OCI-LY1 (cell line): ENCODE results near the gene TK2.

Experiments used
- H2AFZ ChIP-seq: fragments of 200-600 bp; sonication (generic), shearing (Covaris generic); 2 replicates; pipeline ENCODE4 v1.6.0; 2014; ENCODE audit warnings: antibody characterized with exemption, mild to moderate bottlenecking, low read length
- H3F3A ChIP-seq: fragments of 200-600 bp; sonication (generic), shearing (Covaris generic); 2 replicates; pipeline ENCODE4 v1.6.0; 2014; ENCODE audit warnings: mild to moderate bottlenecking, antibody characterized with exemption, low read length, moderate library complexity; ENCODE audit not compliant: insufficient read depth
- H3K27ac ChIP-seq: fragments of 200-600 bp; sonication (generic); 2 replicates; pipeline ENCODE4 v1.5.1; 2014; ENCODE audit warnings: low read length, mixed run types, mild to moderate bottlenecking, low read depth; ENCODE audit not compliant: poor library complexity, severe bottlenecking
- H3K27me3 ChIP-seq: fragments of 200-600 bp; sonication (generic); 2 replicates; pipeline ENCODE4 v1.6.0; 2014; ENCODE audit warnings: antibody characterized with exemption, mild to moderate bottlenecking, low read length, moderate library complexity; ENCODE audit not compliant: insufficient read depth
- H3K36me3 ChIP-seq: fragments of 200-600 bp; sonication (generic); 2 replicates; pipeline ENCODE4 v1.6.1; 2014; ENCODE audit warnings: mild to moderate bottlenecking, antibody characterized with exemption, low read length, moderate library complexity, mixed read lengths; ENCODE audit not compliant: insufficient read depth
- H3K4me1 ChIP-seq: fragments of 200-600 bp; sonication (generic); 2 replicates; pipeline ENCODE4 v1.5.1; 2014; ENCODE audit warnings: mild to moderate bottlenecking, low read length, moderate library complexity; ENCODE audit not compliant: insufficient read depth, severe bottlenecking
- H3K4me2 ChIP-seq: fragments of 200-600 bp; sonication (generic), shearing (Covaris generic); 2 replicates; pipeline ENCODE4 v1.6.1; 2014; ENCODE audit warnings: low read length
- H3K4me3 ChIP-seq: fragments of 200-600 bp; sonication (generic); 2 replicates; pipeline ENCODE4 v1.5.1; 2014; ENCODE audit warnings: low read length, low read depth, mild to moderate bottlenecking, mixed read lengths; ENCODE audit not compliant: poor library complexity, severe bottlenecking
- H3K79me2 ChIP-seq: fragments of 200-600 bp; shearing (Covaris generic); 2 replicates; pipeline ENCODE4 v1.6.1; 2016; ENCODE audit warnings: mixed run types, low read length, mixed read lengths; ENCODE audit not compliant: insufficient read depth
- H3K9ac ChIP-seq: fragments of 200-600 bp; sonication (generic), shearing (Covaris generic); 2 replicates; pipeline ENCODE4 v1.6.1; 2014; ENCODE audit warnings: mild to moderate bottlenecking, low read length, mixed read lengths
- H3K9me2 ChIP-seq: fragments of 200-600 bp; sonication (generic), shearing (Covaris generic); 2 replicates; pipeline ENCODE4 v1.6.1; 2014; ENCODE audit warnings: low read depth, mild to moderate bottlenecking, low read length, mixed read lengths
- H3K9me3 ChIP-seq: fragments of 200-600 bp; shearing (Covaris generic); 2 replicates; pipeline ENCODE4 v1.6.1; 2014; ENCODE audit warnings: low read length, mixed read lengths
- H4K20me1 ChIP-seq: fragments of 200-600 bp; sonication (generic), shearing (Covaris generic); 2 replicates; pipeline ENCODE4 v1.6.0; 2016; ENCODE audit warnings: mild to moderate bottlenecking, low read length; ENCODE audit not compliant: insufficient read depth
- EZH2 ChIP-seq: fragments of 200-600 bp; sonication (generic), shearing (Covaris generic); IDR thresholded peaks from 2 replicates; pipeline ENCODE4 v1.8.0; 2017; ENCODE audit warnings: borderline replicate concordance, mixed run types, mild to moderate bottlenecking, antibody characterized with exemption, low read length, moderate library complexity, mixed read lengths
- TF ChIP-seq, protein P1 (sequence below): fragments of 200-600 bp; sonication (generic), shearing (Covaris generic); IDR thresholded peaks from 2 replicates; pipeline ENCODE4 v1.5.1; 2017; ENCODE audit warnings: mild to moderate bottlenecking, antibody characterized with exemption, low read length, moderate library complexity, mixed read lengths

The TK2 gene

DNA sequence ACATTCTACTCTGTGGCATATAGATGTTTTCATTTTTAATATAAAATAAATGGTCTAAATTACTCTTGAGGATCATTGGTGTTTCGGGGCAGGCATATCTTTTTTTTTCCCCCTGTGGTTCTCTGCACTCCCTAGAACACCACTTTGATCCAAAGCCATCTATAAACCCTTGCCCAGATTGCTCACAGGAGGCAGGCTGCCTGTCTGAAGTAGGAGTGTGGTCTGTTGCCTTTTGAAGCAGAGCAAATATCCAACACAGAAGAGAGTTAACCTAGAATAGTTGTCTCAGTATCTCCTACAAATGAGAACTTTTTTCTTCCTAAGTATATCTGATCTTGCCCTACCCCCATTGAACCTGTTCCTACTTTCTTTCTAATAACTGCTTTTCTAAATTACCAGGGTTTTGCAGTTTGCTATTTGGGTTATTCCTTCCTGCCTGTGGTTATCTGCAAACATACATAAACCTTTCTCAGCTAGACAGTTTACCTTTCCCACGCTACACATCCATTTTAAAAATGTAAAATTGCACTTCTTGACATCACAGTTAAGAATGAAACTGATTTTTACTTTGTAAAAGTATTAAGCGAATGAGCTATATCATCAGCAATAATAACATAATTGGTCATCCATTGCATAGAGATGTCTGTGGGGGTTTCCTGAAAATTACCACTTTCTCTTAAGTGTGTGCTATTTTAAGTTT is 11.6 kb upstream of the TK2 start:
- H3K4me1 ChIP-seq, result no peaks in the 10 kb centered on the region
- no peaks in the 10 kb centered on the region for H3K9me2 ChIP-seq
- no peak overlapping the region for H3K27ac ChIP-seq
- H3K4me3 ChIP-seq, result no peak overlapping the region
- no peaks in the 10 kb centered on the region for H4K20me1 ChIP-seq
- no peaks in the 10 kb centered on the region for H3K27me3 ChIP-seq
- H3K9ac ChIP-seq, result no peak overlapping the region
- no peaks in the 10 kb centered on the region for H3F3A ChIP-seq
- H3K79me2 ChIP-seq, result no peaks in the 10 kb centered on the region; the same call in 1 of the 2 replicates
- no peak overlapping the region for H2AFZ ChIP-seq
- H3K4me2 ChIP-seq, result no peak overlapping the region
- no peak for TF ChIP-seq EZH2
- TF ChIP-seq, protein P1, sequence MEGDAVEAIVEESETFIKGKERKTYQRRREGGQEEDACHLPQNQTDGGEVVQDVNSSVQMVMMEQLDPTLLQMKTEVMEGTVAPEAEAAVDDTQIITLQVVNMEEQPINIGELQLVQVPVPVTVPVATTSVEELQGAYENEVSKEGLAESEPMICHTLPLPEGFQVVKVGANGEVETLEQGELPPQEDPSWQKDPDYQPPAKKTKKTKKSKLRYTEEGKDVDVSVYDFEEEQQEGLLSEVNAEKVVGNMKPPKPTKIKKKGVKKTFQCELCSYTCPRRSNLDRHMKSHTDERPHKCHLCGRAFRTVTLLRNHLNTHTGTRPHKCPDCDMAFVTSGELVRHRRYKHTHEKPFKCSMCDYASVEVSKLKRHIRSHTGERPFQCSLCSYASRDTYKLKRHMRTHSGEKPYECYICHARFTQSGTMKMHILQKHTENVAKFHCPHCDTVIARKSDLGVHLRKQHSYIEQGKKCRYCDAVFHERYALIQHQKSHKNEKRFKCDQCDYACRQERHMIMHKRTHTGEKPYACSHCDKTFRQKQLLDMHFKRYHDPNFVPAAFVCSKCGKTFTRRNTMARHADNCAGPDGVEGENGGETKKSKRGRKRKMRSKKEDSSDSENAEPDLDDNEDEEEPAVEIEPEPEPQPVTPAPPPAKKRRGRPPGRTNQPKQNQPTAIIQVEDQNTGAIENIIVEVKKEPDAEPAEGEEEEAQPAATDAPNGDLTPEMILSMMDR, result no peak
- no peaks in the 10 kb centered on the region for H3K9me3 ChIP-seq
- peaks cover 85% of the 10 kb centered on the region for H3K36me3 ChIP-seq

GRCh38 chr16:66560107-66560506 is 10.2 kb upstream of the TK2 start:
- no peaks in the 10 kb centered on the region for H3K9me2 ChIP-seq
- peaks cover 10% of the 10 kb centered on the region for H3K4me1 ChIP-seq
- H3F3A ChIP-seq, result no peaks in the 10 kb centered on the region
- H2AFZ ChIP-seq, result no peak overlapping the region
- no peak for TF ChIP-seq EZH2
- TF ChIP-seq, protein P1, result no peak
- H3K9ac ChIP-seq, result no peak overlapping the region
- no peak overlapping the region for H3K4me3 ChIP-seq
- H4K20me1 ChIP-seq, result no peaks in the 10 kb centered on the region
- H3K9me3 ChIP-seq, result no peaks in the 10 kb centered on the region
- peaks cover 6% of the 10 kb centered on the region for H3K79me2 ChIP-seq
- peaks cover 75% of the 10 kb centered on the region for H3K36me3 ChIP-seq
- H3K4me2 ChIP-seq, result no peak overlapping the region
- H3K27me3 ChIP-seq, result no peaks in the 10 kb centered on the region
- H3K27ac ChIP-seq, result no peak overlapping the region

- no peak for TF ChIP-seq EZH2
- TF ChIP-seq, protein P1, result no peak
- peaks cover 25% of the 10 kb centered on the region for H3K79me2 ChIP-seq
- H4K20me1 ChIP-seq, result no peaks in the 10 kb centered on the region
- H3K27ac ChIP-seq, result no peak overlapping the region
- no peaks in the 10 kb centered on the region for H3K27me3 ChIP-seq
- peaks cover 34% of the 10 kb centered on the region; the same call in 1 of the 2 replicates for H3K36me3 ChIP-seq
- peaks cover 60% of the 10 kb centered on the region for H3K4me1 ChIP-seq
- H3K9me3 ChIP-seq, result no peaks in the 10 kb centered on the region
- no peak overlapping the region for H2AFZ ChIP-seq
- H3K4me2 ChIP-seq, result peak overlapping the region; percentile 82; the same call in 1 of the 2 replicates
- no peaks in the 10 kb centered on the region for H3F3A ChIP-seq
- H3K9ac ChIP-seq, result no peak overlapping the region
- peak overlapping the region; percentile 65 for H3K4me3 ChIP-seq
- no peaks in the 10 kb centered on the region for H3K9me2 ChIP-seq
Measured at GRCh38 chr16:66554495-66554894, 4.6 kb upstream of the TK2 start.
